HG02623 (cell line): ENCODE measurements around the gene IL21R.
"Not testable (repeated sequence)": the region's sequence is repeated elsewhere in the genome, so short reads cannot be mapped to it uniquely, and the experiment has no call there.

Source experiments
- ATAC-seq: cut with Tn5 transposase; IDR thresholded peaks from one replicate; pipeline ENCODE4 v1.9.1; 2021; ENCODE audit warnings: moderate library complexity; ENCODE audit not compliant: unreplicated experiment

The IL21R gene

GRCh38 chr16:27441998-27442397 lies 40.0 kb downstream of the IL21R start:
- no peak for ATAC-seq

DNA sequence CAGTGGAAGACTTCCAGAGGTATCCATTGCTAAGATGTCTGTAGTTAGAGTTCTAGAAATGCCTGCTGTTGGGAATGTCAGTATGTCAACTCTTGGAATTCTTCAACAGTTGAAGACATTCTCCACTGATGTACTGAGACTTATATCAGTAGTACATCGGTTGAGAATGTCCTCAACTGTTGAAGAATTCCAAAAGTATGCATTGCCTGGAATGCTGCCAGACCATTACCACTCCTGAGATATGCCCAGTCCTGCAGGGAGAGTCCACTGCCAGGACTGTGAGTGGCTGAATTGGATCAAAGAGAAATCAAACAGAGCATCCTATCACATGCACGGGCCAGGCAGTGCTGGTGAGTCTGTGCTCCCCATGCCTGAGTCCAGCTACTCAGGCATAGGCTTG lies 42.0 kb downstream of the IL21R start:
- no peak for ATAC-seq

DNA sequence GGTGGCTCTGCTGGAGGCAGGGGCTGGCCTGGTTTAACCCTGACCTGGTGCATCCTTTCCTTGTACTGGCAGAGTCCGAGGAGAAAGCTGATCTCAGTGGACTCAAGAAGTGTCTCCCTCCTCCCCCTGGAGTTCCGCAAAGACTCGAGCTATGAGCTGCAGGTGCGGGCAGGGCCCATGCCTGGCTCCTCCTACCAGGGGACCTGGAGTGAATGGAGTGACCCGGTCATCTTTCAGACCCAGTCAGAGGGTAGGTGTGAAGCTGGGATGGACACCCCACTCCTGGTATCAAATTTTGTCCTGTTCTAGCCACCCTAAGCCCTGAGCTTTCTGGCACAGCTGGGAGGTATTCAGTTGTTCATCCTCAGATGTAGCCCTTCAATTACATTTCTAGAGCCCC lies 42.5 kb downstream of the IL21R start:
- ATAC-seq: no peak

- ATAC-seq: no peak
Observed at GRCh38 chr16:27445502-27446175, 43.7 kb downstream of the IL21R start.

- no peak for ATAC-seq
Observed at GRCh38 chr16:27446721-27447120, 44.7 kb downstream of the IL21R start.

GRCh38 chr16:27447301-27447700 lies 45.3 kb downstream of the IL21R start:
- ATAC-seq: no peak

- no peak for ATAC-seq
Observed at GRCh38 chr16:27448532-27449433, 46.8 kb downstream of the IL21R start.

DNA sequence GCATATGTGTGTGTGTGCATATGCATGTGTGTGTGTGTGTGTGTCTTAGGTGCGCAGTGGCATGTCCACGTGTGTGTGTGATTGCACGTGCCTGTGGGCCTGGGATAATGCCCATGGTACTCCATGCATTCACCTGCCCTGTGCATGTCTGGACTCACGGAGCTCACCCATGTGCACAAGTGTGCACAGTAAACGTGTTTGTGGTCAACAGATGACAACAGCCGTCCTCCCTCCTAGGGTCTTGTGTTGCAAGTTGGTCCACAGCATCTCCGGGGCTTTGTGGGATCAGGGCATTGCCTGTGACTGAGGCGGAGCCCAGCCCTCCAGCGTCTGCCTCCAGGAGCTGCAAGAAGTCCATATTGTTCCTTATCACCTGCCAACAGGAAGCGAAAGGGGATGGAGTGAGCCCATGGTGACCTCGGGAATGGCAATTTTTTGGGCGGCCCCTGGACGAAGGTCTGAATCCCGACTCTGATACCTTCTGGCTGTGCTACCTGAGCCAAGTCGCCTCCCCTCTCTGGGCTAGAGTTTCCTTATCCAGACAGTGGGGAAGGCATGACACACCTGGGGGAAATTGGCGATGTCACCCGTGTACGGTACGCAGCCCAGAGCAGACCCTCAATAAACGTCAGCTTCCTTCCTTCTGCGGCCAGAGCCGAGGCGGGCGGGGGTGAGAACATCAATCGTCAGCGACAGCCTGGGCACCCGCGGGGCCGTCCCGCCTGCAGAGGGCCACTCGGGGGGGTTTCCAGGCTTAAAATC lies 47.6 kb downstream of the IL21R start:
- no peak for ATAC-seq

DNA sequence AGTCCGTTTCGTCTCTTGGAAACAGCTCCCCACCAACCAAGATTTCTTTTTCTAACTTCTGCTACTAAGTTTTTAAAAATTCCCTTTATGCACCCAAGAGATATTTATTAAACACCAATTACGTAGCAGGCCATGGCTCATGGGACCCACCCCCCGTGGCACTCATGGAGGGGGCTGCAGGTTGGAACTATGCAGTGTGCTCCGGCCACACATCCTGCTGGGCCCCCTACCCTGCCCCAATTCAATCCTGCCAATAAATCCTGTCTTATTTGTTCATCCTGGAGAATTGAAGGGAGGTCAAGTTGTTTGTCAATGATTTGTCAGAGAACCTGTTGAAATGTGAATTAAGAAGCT lies 48.2 kb downstream of the IL21R start:
- no peak for ATAC-seq

GRCh38 chr16:27452569-27453493 lies 50.9 kb downstream of the IL21R start:
- ATAC-seq: no peak

- ATAC-seq: no peak
Observed at GRCh38 chr16:27453494-27453825, 51.5 kb downstream of the IL21R start.

DNA sequence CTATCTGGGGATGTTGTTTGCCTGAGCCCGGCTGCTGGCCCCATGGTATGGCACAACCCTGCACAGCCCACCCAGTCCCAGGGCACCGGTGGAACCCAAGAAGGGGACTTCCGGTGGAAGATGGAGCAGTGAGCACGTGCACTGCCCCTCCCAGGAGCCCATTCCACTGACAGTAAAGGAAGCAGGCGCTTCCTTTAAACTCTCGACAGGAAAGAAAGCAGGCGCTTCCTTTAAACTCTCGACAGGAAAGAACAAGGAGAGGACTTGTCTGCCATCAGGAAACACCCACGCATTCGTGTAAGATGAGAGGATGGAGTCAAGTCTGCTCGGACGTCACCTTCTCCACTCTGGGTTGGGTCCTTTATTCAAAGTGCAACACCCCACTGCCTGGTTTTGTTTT lies 53.7 kb downstream of the IL21R start:
- ATAC-seq: no peak

DNA sequence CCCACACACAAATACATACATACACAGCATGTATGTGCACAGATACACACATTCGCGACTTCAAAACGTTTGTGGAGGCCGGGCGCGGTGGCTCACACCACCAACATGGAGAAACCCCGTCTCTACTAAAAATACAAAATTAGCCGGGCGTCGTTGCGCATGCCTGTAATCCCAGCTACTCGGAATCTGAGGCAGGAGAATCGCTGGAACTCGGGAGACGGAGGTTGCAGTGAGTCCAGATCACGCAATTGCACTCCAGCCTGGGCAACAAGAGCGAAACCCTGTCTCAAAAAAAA lies 55.6 kb downstream of the IL21R start:
- not testable (repeated sequence) for ATAC-seq

DNA sequence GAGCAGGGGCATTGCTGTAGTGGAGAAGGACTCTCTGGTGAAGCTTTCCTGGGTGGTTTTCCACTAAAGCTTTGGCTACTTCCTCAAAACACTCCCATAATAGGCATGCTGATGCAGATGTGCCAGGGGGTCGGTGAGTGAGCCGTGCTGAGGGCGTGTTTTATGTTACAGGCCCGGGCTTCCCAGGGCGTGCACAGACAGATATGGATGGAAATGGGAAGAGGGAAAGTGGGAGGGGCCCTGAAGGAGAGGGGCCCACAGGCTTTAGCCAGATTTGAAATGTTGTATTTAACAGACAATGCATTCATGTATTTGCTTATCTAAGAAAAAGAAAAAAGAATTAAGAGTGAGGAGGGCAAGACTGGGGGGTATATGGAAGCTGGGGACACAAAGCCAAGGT lies 56.3 kb downstream of the IL21R start:
- no peak for ATAC-seq

DNA sequence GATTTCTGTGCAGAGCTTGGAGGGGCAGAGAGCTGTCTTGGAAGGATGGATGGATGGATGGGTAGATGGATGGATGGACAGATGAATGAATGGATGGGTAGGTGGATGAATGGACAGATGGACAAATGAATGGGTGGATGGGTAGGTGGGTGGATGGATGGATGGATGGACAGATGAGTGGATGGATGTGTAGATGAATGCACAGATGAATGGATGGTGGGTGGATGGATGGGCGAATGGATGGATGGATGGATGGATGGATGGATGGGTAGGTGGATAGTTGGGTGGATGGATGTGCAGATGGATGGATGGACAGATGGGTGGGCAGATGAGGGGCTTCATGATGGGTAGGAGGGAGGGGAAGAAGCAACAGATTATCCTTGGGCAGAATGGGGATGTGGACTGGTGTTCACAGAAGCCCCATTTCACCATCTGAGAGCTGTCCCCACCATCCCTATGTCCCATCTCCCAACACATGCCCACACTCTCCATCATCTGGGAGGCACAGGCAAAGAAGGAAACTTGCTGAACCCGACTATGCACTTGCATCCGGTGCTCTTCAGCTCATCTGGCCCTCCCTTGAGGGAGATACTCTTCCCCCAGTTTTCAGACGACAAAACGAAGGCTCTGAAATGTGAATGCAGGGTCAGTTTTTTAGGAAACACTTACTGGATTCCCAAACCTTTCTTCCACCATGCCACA lies 57.2 kb downstream of the IL21R start:
- ATAC-seq: no peak

DNA sequence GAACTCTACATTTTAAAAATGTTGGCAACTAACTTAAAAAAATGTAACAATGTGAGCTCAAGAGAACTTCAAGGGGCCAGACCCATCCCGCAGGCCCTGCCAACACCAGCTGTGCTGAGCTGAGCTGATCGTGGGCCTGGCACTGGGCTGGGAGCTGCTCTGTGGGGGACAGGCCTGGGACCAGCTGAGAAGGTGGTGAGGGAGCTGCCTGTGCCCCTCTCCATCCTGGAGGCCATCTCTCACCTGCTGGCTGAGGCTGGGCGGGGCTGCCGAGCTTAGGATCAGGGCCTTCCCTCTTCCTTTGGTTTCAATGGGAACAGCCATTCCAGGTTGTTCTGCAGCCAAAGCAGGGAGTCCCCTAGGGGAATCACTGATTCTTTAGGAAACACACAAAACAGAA lies 58.2 kb downstream of the IL21R start:
- ATAC-seq: no peak

- ATAC-seq: no peak
Observed at GRCh38 chr16:27460663-27461482, 58.9 kb downstream of the IL21R start.

GRCh38 chr16:27461483-27462171 lies 59.7 kb downstream of the IL21R start:
- no peak for ATAC-seq
